Heart left ventricle (tissue), 13 donors: Measurements from ENCODE around the gene ENTPD1.

Experiments
- CTCF ChIP-seq, 12 donors: fragments of 200-600 bp; sonication (generic) in 4 of 12; IDR thresholded peaks; one replicate each; pipeline versions ENCODE4 v1.5.0 to v1.8.0; 2018 to 2022; ENCODE audit warnings: antibody characterized with exemption in 12 of 12, mild to moderate bottlenecking in 5 of 12
- POLR2A ChIP-seq, 2 donors: fragments of 450-650 bp; IDR thresholded peaks; one replicate each; pipeline ENCODE4 v1.6.1; 2017; ENCODE audit warnings: antibody characterized with exemption in 2 of 2, mild to moderate bottlenecking in 2 of 2, moderate library complexity in 2 of 2
- donor health status: ischemic (EF 13 %, LVEDD 7.1; RV severe dilation, severe dysfunction).
- donor health status: DM: no; HTN: yes; CAD: no.
- donor health status: DM: no; HTN: no; CAD: no.
- donor health status: ischemic (EF 25% LVEDD 6.9; RV normal size, moderate dysfunction).
- donor health status: ischemic (EF 25% LVEDD 5.7; RV mildly dilated, moderate dysfunction).
- donor health status: ischemic (EF 35%, LVEDD 5.7; RV mildly dilated, moderate dysfunction).
- donor health status: nonischemic (EF 11% LVEDD 7.7; RV severe dilation, severe dysfunction).
- donor health status: DM: yes; HTN: yes; CAD: no.
- donor health status: PGD.
- donor health status: ischemic (EF 29% LVEDD 5.4; RV normal size, mild dysfunction).
- donor health status: nonischemic (EF 23%, LVEDD 6.1; RV moderate dilation, normal function).

- TF ChIP-seq POLR2A (IDR thresholded peaks at IDR 0.05), result no peak
- TF ChIP-seq CTCF (IDR thresholded peaks at IDR 0.05), result no peak
These were observed 14.2 kb downstream of the ENTPD1 start for GRCh38 chr10:95770084-95770720.
